Esophagus muscularis mucosa (tissue), 4 donors: ENCODE data around the gene SYPL2. TPM values are rescaled to one million over a fixed set of nuclear protein-coding genes. Genes with fewer than 3 reads are reported as not detected.
"Not testable (repeated sequence)": the region's sequence is repeated elsewhere in the genome, so short reads cannot be mapped to it uniquely, and the experiment has no call there.

Experiments used
- DNase-seq: peaks from one replicate; pipeline ENCODE4 v3.0.0-alpha.2; 2017; ENCODE audit errors: extremely low spot score
- H3K27ac ChIP-seq, 4 donors: fragments of 200-600 bp; sonication (generic); replicated peaks in 1 of 4; 1 replicate in 3 of 4; 2 replicates in 1 of 4; pipeline ENCODE4 v1.5.1; 2016 to 2019; ENCODE audit warnings: mild to moderate bottlenecking in 1 of 4
- H3K27me3 ChIP-seq, 4 donors: fragments of 200-600 bp; sonication (generic); one replicate each; pipeline versions ENCODE4 v1.5.1 to v1.6.0; 2016 to 2019
- H3K36me3 ChIP-seq, 4 donors: fragments of 200-600 bp; sonication (generic); one replicate each; pipeline ENCODE4 v1.5.1; 2016 to 2019
- H3K4me1 ChIP-seq, 4 donors: fragments of 200-600 bp; sonication (generic); one replicate each; pipeline ENCODE4 v1.5.1; 2016 to 2019
- H3K4me3 ChIP-seq, 4 donors: fragments of 200-600 bp; sonication (generic); 1 replicate in 2 of 4; 2 replicates in 2 of 4; pipeline ENCODE4 v1.5.1; 2016 to 2019; ENCODE audit warnings: mild to moderate bottlenecking in 4 of 4, moderate library complexity in 1 of 4
- H3K9me3 ChIP-seq, 4 donors: fragments of 200-600 bp; sonication (generic); 1 replicate in 3 of 4; 2 replicates in 1 of 4; pipeline ENCODE4 v1.5.1; 2016 to 2019
- CTCF ChIP-seq, 3 experiments: fragments of 200-600 bp in 2 of 3; fragments of 450-650 bp in 1 of 3; sonication (generic) in 2 of 3; IDR thresholded peaks; one replicate each; pipeline ENCODE4 v1.5.1; 2017 to 2019; ENCODE audit warnings: antibody characterized with exemption in 3 of 3, mild to moderate bottlenecking in 2 of 3, moderate library complexity in 1 of 3
- EP300 ChIP-seq: sonication (generic); formaldehyde crosslinking; IDR thresholded peaks from one replicate; pipeline ENCODE4 v1.6.1; 2017; ENCODE audit warnings: antibody characterized with exemption
- POLR2A ChIP-seq: fragments of 450-650 bp; IDR thresholded peaks from one replicate; pipeline ENCODE4 v1.6.1; 2017; ENCODE audit warnings: antibody characterized with exemption, moderate library complexity, mild to moderate bottlenecking, low read depth
- POLR2AphosphoS5 ChIP-seq, 2 donors: sonication (generic); formaldehyde crosslinking; IDR thresholded peaks; one replicate each; pipeline ENCODE4 v1.6.1; 2017; ENCODE audit warnings: antibody characterized with exemption in 2 of 2
- WGBS: methylation state at CpG from one replicate; pipeline ENCODE4 v1.1.5; 2018; 5-methylcytosine and 5-hydroxymethylcytosine counted together
- intact Hi-C: fragments of 100-400 bp; cut with DNase I; formaldehyde crosslinking; loops from one replicate; pipeline ENCODE4 v1.15.1; 2023
- total RNA-seq, 4 donors: library from RNA; depleted of rRNA; stranded (reverse); fragments of >200 nt; gene quantifications; one replicate each; pipeline versions ENCODE4 v1.1.0 to v1.2.1, GENCODE V29; 2016

SYPL2 gene
- total RNA-seq, 4 donors from 2014 or later = 2.7 to 8.0 (median 4.6) TPM

DNA sequence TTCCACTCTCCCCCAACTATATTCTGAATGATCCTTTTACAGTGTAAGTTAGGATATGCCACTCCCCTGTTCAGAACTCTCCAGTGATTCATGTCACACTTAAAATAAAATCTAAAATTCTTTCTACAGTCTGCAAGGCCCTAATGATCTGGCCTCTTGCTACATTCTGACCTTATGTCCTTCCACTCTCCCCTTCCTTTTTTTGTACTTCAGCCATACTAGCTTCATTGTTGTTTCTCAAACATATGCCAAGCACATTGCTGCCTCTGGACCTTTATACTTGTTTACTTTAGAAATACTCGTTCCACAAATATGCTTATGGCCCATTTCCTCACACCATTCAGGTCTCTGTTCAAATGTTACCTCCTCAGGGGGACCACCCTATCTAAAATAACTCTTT lies 25.3 kb upstream of the SYPL2 start:
- WGBS = 33% methylated on average over 1 of the region's 1 CpG
- DNase-seq = no peak
- H3K27ac ChIP-seq = no peak overlapping the region

DNA sequence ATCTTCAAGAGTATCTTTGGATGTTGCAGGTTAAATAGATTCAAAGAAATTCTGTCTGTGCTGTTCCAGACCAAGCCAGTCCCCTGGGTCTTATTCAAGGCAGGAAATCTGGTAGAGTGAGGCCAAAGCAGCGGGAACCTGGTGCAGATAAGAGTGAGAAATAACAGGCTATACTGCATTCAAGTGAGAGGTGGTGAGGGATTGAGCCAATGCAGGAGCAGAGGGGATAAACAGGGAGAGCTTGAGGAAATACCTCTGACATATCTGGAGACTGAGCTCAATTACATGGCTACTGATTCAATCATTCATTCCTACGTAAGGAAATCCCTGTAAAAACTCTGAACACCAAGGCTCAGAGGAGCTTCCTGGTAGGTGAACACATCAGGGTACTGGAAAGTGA lies 22.9 kb upstream of the SYPL2 start:
- no peaks in the 10 kb centered on the region for H3K9me3 ChIP-seq
- H3K4me3 ChIP-seq = no peak overlapping the region
- intact Hi-C loops = no loop called here
- H3K27ac ChIP-seq = no peak overlapping the region
- no peaks in the 10 kb centered on the region for H3K36me3 ChIP-seq
- WGBS = 57% methylated on average over 2 of the region's 2 CpGs
- no peak for DNase-seq
- TF ChIP-seq POLR2AphosphoS5 (IDR thresholded peaks at IDR 0.05) = no peak
- no peak for TF ChIP-seq POLR2A
- no peak for TF ChIP-seq EP300
- TF ChIP-seq CTCF (IDR thresholded peaks at IDR 0.05) = no peak
- peaks cover 0 to 27% (median 3%) of the 10 kb centered on the region in 4 donors for H3K27me3 ChIP-seq
- peaks cover 0 to 4% (median 0%) of the 10 kb centered on the region in 4 donors for H3K4me1 ChIP-seq

More for the DNA sequence above, 25.3 kb upstream of the SYPL2 start:
- no peak for TF ChIP-seq EP300
- TF ChIP-seq CTCF (IDR thresholded peaks at IDR 0.05) = no peak
- TF ChIP-seq POLR2A = no peak
- no peak for TF ChIP-seq POLR2AphosphoS5 (IDR thresholded peaks at IDR 0.05)
- Histone ChIP-seq H3K27me3 (peaks cover 0 to 24% (median 3%) of the 10 kb centered on the region in 4 donors), H3K9me3 (no peaks in the 10 kb centered on the region), H3K36me3 (no peaks in the 10 kb centered on the region), H3K4me1 (peaks cover 0 to 4% (median 0%) of the 10 kb centered on the region in 4 donors), H3K4me3 (no peak overlapping the region)
- intact Hi-C loops = no loop called here

GRCh38 chr1:109444346-109444745 lies 22.0 kb upstream of the SYPL2 start:
- peak; percentile 45 for DNase-seq
- H3K9me3 ChIP-seq = no peaks in the 10 kb centered on the region
- intact Hi-C loops = no loop called here
- 88% methylated on average over 1 of the region's 1 CpG for WGBS
- H3K27me3 ChIP-seq = peaks cover 0 to 27% (median 3%) of the 10 kb centered on the region in 4 donors
- no peak overlapping the region for H3K4me3 ChIP-seq
- no peaks in the 10 kb centered on the region for H3K4me1 ChIP-seq
- no peaks in the 10 kb centered on the region for H3K36me3 ChIP-seq
- TF ChIP-seq CTCF (IDR thresholded peaks at IDR 0.05) (no peak), POLR2AphosphoS5 (IDR thresholded peaks at IDR 0.05) (no peak), POLR2A (no peak), EP300 (no peak)
- H3K27ac ChIP-seq = no peak overlapping the region

GRCh38 chr1:109445949-109446695 lies 20.2 kb upstream of the SYPL2 start:
- H3K9me3 ChIP-seq, H3K27ac ChIP-seq, intact Hi-C loops, H3K4me1 ChIP-seq, H3K36me3 ChIP-seq, H3K4me3 ChIP-seq: not testable (repeated sequence)
- peaks cover 0 to 27% (median 3%) of the 10 kb centered on the region in 4 donors for H3K27me3 ChIP-seq
- WGBS = 77% methylated on average over 11 of the region's 11 CpGs
- DNase-seq = peak; percentile 17

DNA sequence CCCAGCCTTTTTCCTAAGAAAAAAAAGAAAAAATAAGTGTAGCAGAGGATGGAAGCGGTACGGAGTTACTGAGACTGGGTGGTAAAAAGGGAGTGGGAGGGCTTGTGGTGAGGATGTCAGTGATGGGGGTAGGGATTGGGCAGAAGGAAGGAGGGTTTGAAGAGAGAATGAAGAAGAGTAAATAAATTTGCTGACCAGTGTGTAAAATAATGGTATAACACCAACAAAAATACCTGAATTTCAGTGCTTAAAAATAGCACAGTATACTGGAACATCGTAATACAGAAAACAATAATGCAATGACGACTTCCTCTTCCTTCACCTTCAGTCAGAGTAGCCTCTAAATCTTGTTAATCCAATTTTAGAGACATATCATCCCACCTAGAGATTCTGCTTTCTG lies 18.8 kb upstream of the SYPL2 start:
- no peak for DNase-seq
- TF ChIP-seq CTCF (IDR thresholded peaks at IDR 0.05) (no peak), POLR2A (no peak), POLR2AphosphoS5 (IDR thresholded peaks at IDR 0.05) (no peak), EP300 (no peak)
- Histone ChIP-seq H3K4me3 (no peak overlapping the region), H3K9me3 (no peaks in the 10 kb centered on the region), H3K36me3 (no peaks in the 10 kb centered on the region), H3K27ac (no peak overlapping the region), H3K4me1 (no peaks in the 10 kb centered on the region), H3K27me3 (peaks cover 0 to 18% (median 3%) of the 10 kb centered on the region in 4 donors)
- 67% methylated on average over 4 of the region's 4 CpGs for WGBS
- intact Hi-C loops = no loop called here
